Nephron (organoid): Measurements from ENCODE around the gene GTF2E1.
"Not testable (repeated sequence)": the region's sequence is repeated elsewhere in the genome, so short reads cannot be mapped to it uniquely, and the experiment has no call there.

Source experiments
- H3K27ac Mint-ChIP-seq, 3 experiments: 2 replicates each; pipeline ENCODE4 v1.8.0; 2020; ENCODE audit warnings: mixed read lengths in 3 of 3, mild to moderate bottlenecking in 2 of 3, moderate library complexity in 1 of 3
- H3K27me3 Mint-ChIP-seq: 2 replicates; pipeline ENCODE4 v1.8.0; 2021; ENCODE audit warnings: low read depth, mild to moderate bottlenecking, moderate library complexity, mixed read lengths
- H3K36me3 Mint-ChIP-seq: 2 replicates; pipeline ENCODE4 v1.8.0; 2020; ENCODE audit warnings: low read depth, mixed read lengths
- H3K4me1 Mint-ChIP-seq: 2 replicates; pipeline ENCODE4 v1.8.0; 2020; ENCODE audit warnings: mixed read lengths
- H3K4me3 Mint-ChIP-seq, 3 experiments: 2 replicates each; pipeline ENCODE4 v1.8.0; 2020; ENCODE audit warnings: mild to moderate bottlenecking in 3 of 3, mixed read lengths in 3 of 3, moderate library complexity in 2 of 3
- H3K9me3 Mint-ChIP-seq: 2 replicates; pipeline ENCODE4 v1.8.0; 2020; ENCODE audit warnings: mixed read lengths
- TF ChIP-seq, protein P1 (sequence below), 3 experiments: fragments of 200-600 bp; sonication (generic); IDR thresholded peaks; one replicate each; pipeline ENCODE4 v1.5.0; 2021; ENCODE audit warnings: antibody characterized with exemption in 3 of 3; ENCODE audit not compliant: unreplicated experiment in 3 of 3

Gene GTF2E1

DNA sequence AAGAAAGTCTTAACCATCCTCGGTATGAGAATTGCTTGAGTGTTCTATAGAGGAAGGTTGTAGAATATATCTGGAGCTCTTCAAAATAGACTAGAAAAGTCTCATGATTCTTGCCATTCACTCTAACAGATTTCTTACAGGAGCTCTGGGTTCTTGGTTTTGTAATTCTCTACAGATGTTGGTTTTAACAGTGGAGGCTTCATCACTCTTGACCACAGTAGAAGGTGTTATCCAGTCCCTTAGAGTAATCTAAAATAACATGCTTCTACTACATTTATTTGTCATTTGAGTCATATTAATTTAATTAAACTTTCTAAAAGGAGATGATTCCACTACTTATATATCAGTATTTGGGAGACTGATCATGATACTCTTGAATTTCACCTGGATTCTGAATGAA lies 9.7 kb downstream of the GTF2E1 start:
- Mint-ChIP-seq H3K4me1 (no peaks in the 10 kb centered on the region), H3K27me3 (no peaks in the 10 kb centered on the region), H3K9me3 (peaks cover 5% of the 10 kb centered on the region), H3K36me3 (peaks cover 45% of the 10 kb centered on the region), H3K4me3 (no peak overlapping the region), H3K27ac (no peak overlapping the region)
- TF ChIP-seq, protein P1, sequence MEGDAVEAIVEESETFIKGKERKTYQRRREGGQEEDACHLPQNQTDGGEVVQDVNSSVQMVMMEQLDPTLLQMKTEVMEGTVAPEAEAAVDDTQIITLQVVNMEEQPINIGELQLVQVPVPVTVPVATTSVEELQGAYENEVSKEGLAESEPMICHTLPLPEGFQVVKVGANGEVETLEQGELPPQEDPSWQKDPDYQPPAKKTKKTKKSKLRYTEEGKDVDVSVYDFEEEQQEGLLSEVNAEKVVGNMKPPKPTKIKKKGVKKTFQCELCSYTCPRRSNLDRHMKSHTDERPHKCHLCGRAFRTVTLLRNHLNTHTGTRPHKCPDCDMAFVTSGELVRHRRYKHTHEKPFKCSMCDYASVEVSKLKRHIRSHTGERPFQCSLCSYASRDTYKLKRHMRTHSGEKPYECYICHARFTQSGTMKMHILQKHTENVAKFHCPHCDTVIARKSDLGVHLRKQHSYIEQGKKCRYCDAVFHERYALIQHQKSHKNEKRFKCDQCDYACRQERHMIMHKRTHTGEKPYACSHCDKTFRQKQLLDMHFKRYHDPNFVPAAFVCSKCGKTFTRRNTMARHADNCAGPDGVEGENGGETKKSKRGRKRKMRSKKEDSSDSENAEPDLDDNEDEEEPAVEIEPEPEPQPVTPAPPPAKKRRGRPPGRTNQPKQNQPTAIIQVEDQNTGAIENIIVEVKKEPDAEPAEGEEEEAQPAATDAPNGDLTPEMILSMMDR (IDR thresholded peaks at IDR 0.05; ENCODE audit: unreplicated experiment in 3 of 3), result no peak

DNA sequence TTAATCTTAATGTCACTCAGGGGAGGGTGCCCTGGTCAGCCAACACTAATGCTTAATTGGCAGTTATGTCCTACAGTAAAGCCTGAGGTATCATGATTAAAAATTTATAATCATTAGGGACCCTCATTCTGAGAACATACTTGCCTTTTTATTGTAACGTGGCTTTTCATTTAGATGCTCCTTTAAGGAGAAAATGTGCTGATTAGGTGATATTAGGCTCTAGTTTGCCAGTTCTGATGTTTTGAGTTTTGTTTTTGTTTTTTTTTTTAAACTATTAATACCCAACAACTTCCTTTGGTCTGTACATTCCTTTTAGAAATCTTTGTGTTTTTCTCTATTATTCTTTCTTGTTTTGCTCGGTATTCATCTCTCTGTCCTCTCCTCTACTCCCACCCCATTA lies 10.3 kb downstream of the GTF2E1 start:
- Mint-ChIP-seq H3K9me3 (peaks cover 3% of the 10 kb centered on the region), H3K4me1 (no peaks in the 10 kb centered on the region), H3K27ac (no peak overlapping the region), H3K36me3 (peaks cover 47% of the 10 kb centered on the region), H3K27me3 (no peaks in the 10 kb centered on the region), H3K4me3 (no peak overlapping the region)
- TF ChIP-seq, protein P1 (IDR thresholded peaks at IDR 0.05; ENCODE audit: unreplicated experiment in 3 of 3), result no peak

DNA sequence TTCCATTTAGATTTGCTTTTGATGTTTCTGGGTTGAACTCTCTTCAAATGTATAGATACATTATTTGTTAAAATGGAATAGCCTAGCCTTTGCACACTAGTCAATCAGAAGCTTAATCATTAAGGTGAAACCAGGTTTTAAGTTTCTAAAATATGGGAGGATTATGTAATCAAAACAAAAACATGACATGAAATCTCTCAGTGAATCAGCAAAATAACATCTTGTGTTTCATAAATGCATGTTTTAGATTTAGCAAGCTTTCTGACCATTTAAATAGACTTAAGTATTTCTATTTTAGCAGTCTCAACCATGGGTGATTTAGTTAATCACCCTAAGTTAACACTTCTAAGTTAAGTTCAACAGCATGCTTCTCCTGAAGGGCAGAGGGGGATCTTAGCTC lies 11.3 kb downstream of the GTF2E1 start:
- TF ChIP-seq, protein P1 (IDR thresholded peaks at IDR 0.05; ENCODE audit: unreplicated experiment in 3 of 3), result no peak
- Mint-ChIP-seq H3K27me3 (no peaks in the 10 kb centered on the region), H3K4me3 (no peak overlapping the region), H3K4me1 (no peaks in the 10 kb centered on the region), H3K27ac (no peak overlapping the region), H3K36me3 (peaks cover 56% of the 10 kb centered on the region), H3K9me3 (peaks cover 3% of the 10 kb centered on the region)

DNA sequence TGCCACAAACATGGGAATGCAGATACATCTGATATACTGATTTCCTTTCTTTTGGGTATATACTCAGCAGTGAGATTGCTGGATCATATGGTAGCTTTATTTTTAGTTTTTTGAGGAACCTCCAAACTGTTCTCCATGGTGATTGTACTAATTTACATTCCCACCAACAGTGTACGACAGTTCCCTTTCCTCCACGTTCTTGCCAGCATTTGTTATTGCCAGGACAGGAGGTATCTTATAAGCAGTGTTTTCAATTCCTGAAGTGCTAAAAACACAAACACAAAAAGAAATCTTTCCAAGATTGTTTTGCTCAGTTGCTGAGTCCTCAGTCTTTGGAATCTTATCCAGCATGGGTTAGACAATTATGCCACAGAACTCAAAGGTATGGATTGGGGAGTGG lies 13.5 kb downstream of the GTF2E1 start:
- Mint-ChIP-seq H3K27ac (no peak overlapping the region), H3K4me1 (no peaks in the 10 kb centered on the region), H3K27me3 (no peaks in the 10 kb centered on the region), H3K9me3 (peaks cover 9% of the 10 kb centered on the region), H3K4me3 (no peak overlapping the region), H3K36me3 (peaks cover 68% of the 10 kb centered on the region)
- TF ChIP-seq, protein P1 (IDR thresholded peaks at IDR 0.05; ENCODE audit: unreplicated experiment in 3 of 3), result no peak

DNA sequence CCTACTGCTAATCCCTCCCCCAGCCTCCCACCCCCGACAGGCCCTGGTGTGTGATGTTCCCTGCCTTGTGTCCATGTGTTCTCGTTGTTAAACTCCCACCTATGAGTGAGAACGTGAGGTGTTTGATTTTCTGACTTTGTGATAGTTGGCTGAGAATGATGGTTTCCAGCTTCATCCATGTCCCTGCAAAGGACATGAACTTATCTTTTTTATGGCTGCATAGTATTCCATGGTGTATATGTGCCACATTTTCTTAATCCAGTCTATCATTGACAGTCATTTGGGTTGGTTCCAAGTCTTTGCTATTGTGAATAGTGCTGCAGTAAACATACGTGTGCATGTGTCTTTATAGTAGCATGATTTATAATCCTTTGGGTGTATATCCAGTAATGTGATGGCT lies 16.0 kb downstream of the GTF2E1 start:
- H3K27me3 Mint-ChIP-seq, H3K4me1 Mint-ChIP-seq, H3K27ac Mint-ChIP-seq, H3K4me3 Mint-ChIP-seq: not testable (repeated sequence)
- H3K36me3 Mint-ChIP-seq, result peaks cover 63% of the 10 kb centered on the region
- peaks cover 12% of the 10 kb centered on the region for H3K9me3 Mint-ChIP-seq

DNA sequence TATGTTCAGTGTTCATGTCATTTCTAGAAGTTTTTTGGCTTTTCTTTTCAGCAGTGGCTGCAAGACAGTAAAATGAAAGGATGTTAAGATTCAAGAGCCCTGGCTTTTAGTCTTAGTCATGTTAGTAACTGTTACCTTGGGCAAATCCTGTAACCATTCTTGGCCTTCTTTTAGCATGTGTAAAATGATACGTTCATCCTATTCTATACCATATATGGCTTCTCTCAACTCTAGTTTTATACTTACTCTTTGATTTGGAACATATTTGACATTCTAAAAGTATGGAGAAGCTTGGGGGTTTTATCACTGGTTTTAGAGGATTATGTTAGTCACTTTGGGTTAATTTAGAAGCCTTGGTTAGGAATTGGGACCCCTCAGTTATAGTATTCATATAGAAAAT lies 20.1 kb downstream of the GTF2E1 start:
- peaks cover 36% of the 10 kb centered on the region for H3K36me3 Mint-ChIP-seq
- peak overlapping the region in 1 of 3 experiments; percentile 24 for H3K27ac Mint-ChIP-seq

More for the DNA sequence above, 20.1 kb downstream of the GTF2E1 start:
- H3K27me3 Mint-ChIP-seq, result no peaks in the 10 kb centered on the region
- no peak overlapping the region for H3K4me3 Mint-ChIP-seq
- TF ChIP-seq, protein P1 (IDR thresholded peaks at IDR 0.05; ENCODE audit: unreplicated experiment in 3 of 3), result no peak
- peaks cover 33% of the 10 kb centered on the region for H3K4me1 Mint-ChIP-seq
- peaks cover 12% of the 10 kb centered on the region for H3K9me3 Mint-ChIP-seq
